K562 (cell line): ENCODE data around the gene SGMS1. TPM values are rescaled to one million over a fixed set of nuclear protein-coding genes. Genes with fewer than 3 reads are reported as not detected.

Experiments used
- BDP1 ChIP-seq: IDR thresholded peaks from 3 replicates; pipeline ENCODE4 v1.6.1; 2011; ENCODE audit not compliant: insufficient read length, insufficient read depth
- CREM ChIP-seq: IDR thresholded peaks from 2 replicates; pipeline ENCODE4 v1.6.1; 2014; ENCODE audit warnings: antibody characterized with exemption, low read depth
- HNRNPH1 ChIP-seq: fragments of 200-400 bp; formaldehyde crosslinking; optimal IDR thresholded peaks from 2 replicates; pipeline ENCODE3; 2017; ENCODE audit warnings: low read depth, mild to moderate bottlenecking, low read length, moderate library complexity
- NR2F6 ChIP-seq: fragments of 450-650 bp; formaldehyde crosslinking; IDR thresholded peaks from 2 replicates; pipeline ENCODE4 v1.4.0; 2020; ENCODE audit warnings: mild to moderate bottlenecking
- RBBP5 ChIP-seq: fragments of 200-600 bp; sonication (generic); IDR thresholded peaks from 2 replicates; pipeline ENCODE4 v1.6.1; 2012; ENCODE audit warnings: borderline replicate concordance, mild to moderate bottlenecking, low read length, control low read depth, inconsistent platforms; ENCODE audit not compliant: insufficient read depth, poor library complexity, severe bottlenecking
- SIN3B ChIP-seq: fragments of 450-650 bp; IDR thresholded peaks from 2 replicates; pipeline ENCODE4 v1.6.1; 2017; ENCODE audit warnings: low read depth, mild to moderate bottlenecking, moderate library complexity
- SP2 ChIP-seq: IDR thresholded peaks from 2 replicates; pipeline ENCODE4 v1.6.1; 2011; ENCODE audit warnings: mild to moderate bottlenecking, low read depth, low read length, moderate library complexity; ENCODE audit not compliant: poor library complexity, severe bottlenecking; ENCODE audit errors: extremely low read depth
- ZKSCAN1 ChIP-seq: fragments of 150-350 bp; IDR thresholded peaks from 2 replicates; pipeline ENCODE4 v1.6.1; 2016; ENCODE audit warnings: low read depth, low read length
- ZNF134 ChIP-seq: fragments of 250-450 bp; sonication (Bioruptor Pico); conservative IDR thresholded peaks from 2 replicates; pipeline ENCODE4 v1.4.0; 2020
- ZNF140 ChIP-seq: fragments of 250-450 bp; sonication (Bioruptor Pico); IDR thresholded peaks from 2 replicates; pipeline ENCODE4 v1.8.0; 2021; ENCODE audit warnings: moderate library complexity, mild to moderate bottlenecking, inconsistent platforms
- ZNF41 ChIP-seq: fragments of 250-450 bp; sonication (Bioruptor Pico); conservative IDR thresholded peaks from 2 replicates; pipeline ENCODE4 v1.4.0; 2020; ENCODE audit warnings: mild to moderate bottlenecking
- ZNF584 ChIP-seq: fragments of 200-800 bp; sonication (Bioruptor generic); IDR thresholded peaks from 2 replicates; pipeline ENCODE4 v1.6.1; 2016; ENCODE audit warnings: low read depth, mild to moderate bottlenecking, missing genetic modification characterization, missing compliant biosample characterization
- ZNF764 ChIP-seq: fragments of 250-450 bp; sonication (Bioruptor Pico); IDR thresholded peaks from 2 replicates; pipeline ENCODE4 v1.4.0; 2020; ENCODE audit warnings: low read depth, mild to moderate bottlenecking, moderate library complexity
- polyA plus RNA-seq, 8 experiments: library from polyadenylated mRNA; depleted of rRNA in 4 of 8; stranded (reverse) in 5 of 8; unstranded in 3 of 8; fragments of >200 nt; fragmentation: Nextera tagmentation in 2 of 8; fragmentation: Illumina TruSeq in 1 of 8; extraction: Ambion mirVana in 2 of 8; extraction: Trizol in 1 of 8; gene quantifications; 2 replicates each; pipeline versions ENCODE4 v1.2.1 to v1.2.3, GENCODE V29; 2011 to 2014; ENCODE audit warnings: inconsistent platforms in 1 of 8, missing spikeins in 1 of 8
- total RNA-seq, 7 experiments: library from RNA; depleted of rRNA in 6 of 7; stranded (reverse); fragments of >200 nt in 6 of 7; fragmentation: Illumina TruSeq in 2 of 7; extraction: Trizol in 2 of 7; gene quantifications; 2 replicates each; pipeline versions ENCODE4 v1.2.1 to v1.2.3, GENCODE V29; 2011 to 2021; ENCODE audit warnings: low replicate concordance in 1 of 7
- TF ChIP-seq, protein P1 (sequence below): fragments of 450-650 bp; formaldehyde crosslinking; IDR thresholded peaks from 2 replicates; pipeline ENCODE4 v1.4.0; 2020; ENCODE audit warnings: mild to moderate bottlenecking, moderate library complexity
- TF ChIP-seq, protein P2 (sequence below): fragments of 450-650 bp; IDR thresholded peaks from 2 replicates; pipeline ENCODE4 v1.6.1; 2016; ENCODE audit warnings: mild to moderate bottlenecking, moderate library complexity

Gene SGMS1
- total and polyA plus RNA-seq, 9 of the 15 experiments (the other 6 are each of a cell fraction or from before 2014, with no cell fraction given) = 22.6 to 232 (median 82.2) TPM

DNA sequence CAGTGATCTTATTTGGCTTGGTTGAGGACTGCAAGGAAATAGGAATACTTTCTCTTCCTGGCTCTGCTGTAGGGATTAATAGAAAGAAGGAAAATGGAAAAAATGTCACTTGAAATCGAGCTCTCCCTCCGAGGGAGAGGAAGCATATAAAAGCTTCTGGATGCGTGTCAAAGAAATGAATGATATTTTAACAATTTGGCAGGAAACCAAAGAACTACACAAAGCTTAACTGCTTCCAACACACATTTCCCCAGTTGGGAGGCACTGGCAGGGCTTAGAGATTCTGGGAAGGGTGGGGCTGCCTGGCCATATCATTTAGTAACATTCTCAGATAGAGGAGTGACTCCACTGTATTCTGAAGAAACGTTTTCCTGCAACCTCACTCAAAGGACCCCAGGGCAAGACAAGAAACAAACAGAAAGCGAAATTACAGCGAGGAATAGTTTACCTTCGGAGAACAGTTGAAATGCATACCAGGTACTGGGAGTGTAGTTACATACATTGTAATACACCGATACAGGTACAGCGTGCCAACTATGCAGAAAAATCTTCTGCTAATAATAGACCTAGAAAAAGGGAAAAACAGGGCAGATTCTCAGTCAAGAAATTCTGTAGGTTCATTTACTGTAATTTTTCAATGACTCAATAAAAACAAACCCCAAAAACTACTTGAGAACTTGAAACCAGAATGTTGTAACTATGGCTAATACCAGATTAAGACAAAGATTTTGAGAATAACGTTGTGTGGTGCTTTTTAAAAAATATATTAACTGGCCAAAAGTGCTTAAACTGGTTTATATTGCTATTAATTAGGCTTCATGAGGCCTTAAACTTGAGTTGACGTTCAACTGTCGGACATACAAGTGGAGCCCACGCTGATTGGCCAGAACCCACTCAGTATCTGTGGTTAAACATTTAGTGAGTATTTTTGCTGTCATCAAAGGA is 296.7 kb downstream of the SGMS1 start (continued):
- TF ChIP-seq ZNF134 (CRISPR knock-in tag) (no peak), ZNF764 (CRISPR knock-in tag) (no peak), ZKSCAN1 (no peak), CREM (no peak), HNRNPH1 (no peak), ZNF140 (CRISPR knock-in tag) (no peak), ZNF584 (CRISPR knock-in tag) (no peak), BDP1 (no peak), ZNF41 (CRISPR knock-in tag) (no peak), SIN3B (no peak), NR2F6 (CRISPR knock-in tag) (no peak), RBBP5 (peak; percentile 94), SP2 (no peak)
- TF ChIP-seq, protein P1, sequence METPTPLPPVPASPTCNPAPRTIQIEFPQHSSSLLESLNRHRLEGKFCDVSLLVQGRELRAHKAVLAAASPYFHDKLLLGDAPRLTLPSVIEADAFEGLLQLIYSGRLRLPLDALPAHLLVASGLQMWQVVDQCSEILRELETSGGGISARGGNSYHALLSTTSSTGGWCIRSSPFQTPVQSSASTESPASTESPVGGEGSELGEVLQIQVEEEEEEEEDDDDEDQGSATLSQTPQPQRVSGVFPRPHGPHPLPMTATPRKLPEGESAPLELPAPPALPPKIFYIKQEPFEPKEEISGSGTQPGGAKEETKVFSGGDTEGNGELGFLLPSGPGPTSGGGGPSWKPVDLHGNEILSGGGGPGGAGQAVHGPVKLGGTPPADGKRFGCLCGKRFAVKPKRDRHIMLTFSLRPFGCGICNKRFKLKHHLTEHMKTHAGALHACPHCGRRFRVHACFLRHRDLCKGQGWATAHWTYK (CRISPR knock-in tag) = peak; percentile 34; the same call in 1 of the 2 replicates
- TF ChIP-seq, protein P2, sequence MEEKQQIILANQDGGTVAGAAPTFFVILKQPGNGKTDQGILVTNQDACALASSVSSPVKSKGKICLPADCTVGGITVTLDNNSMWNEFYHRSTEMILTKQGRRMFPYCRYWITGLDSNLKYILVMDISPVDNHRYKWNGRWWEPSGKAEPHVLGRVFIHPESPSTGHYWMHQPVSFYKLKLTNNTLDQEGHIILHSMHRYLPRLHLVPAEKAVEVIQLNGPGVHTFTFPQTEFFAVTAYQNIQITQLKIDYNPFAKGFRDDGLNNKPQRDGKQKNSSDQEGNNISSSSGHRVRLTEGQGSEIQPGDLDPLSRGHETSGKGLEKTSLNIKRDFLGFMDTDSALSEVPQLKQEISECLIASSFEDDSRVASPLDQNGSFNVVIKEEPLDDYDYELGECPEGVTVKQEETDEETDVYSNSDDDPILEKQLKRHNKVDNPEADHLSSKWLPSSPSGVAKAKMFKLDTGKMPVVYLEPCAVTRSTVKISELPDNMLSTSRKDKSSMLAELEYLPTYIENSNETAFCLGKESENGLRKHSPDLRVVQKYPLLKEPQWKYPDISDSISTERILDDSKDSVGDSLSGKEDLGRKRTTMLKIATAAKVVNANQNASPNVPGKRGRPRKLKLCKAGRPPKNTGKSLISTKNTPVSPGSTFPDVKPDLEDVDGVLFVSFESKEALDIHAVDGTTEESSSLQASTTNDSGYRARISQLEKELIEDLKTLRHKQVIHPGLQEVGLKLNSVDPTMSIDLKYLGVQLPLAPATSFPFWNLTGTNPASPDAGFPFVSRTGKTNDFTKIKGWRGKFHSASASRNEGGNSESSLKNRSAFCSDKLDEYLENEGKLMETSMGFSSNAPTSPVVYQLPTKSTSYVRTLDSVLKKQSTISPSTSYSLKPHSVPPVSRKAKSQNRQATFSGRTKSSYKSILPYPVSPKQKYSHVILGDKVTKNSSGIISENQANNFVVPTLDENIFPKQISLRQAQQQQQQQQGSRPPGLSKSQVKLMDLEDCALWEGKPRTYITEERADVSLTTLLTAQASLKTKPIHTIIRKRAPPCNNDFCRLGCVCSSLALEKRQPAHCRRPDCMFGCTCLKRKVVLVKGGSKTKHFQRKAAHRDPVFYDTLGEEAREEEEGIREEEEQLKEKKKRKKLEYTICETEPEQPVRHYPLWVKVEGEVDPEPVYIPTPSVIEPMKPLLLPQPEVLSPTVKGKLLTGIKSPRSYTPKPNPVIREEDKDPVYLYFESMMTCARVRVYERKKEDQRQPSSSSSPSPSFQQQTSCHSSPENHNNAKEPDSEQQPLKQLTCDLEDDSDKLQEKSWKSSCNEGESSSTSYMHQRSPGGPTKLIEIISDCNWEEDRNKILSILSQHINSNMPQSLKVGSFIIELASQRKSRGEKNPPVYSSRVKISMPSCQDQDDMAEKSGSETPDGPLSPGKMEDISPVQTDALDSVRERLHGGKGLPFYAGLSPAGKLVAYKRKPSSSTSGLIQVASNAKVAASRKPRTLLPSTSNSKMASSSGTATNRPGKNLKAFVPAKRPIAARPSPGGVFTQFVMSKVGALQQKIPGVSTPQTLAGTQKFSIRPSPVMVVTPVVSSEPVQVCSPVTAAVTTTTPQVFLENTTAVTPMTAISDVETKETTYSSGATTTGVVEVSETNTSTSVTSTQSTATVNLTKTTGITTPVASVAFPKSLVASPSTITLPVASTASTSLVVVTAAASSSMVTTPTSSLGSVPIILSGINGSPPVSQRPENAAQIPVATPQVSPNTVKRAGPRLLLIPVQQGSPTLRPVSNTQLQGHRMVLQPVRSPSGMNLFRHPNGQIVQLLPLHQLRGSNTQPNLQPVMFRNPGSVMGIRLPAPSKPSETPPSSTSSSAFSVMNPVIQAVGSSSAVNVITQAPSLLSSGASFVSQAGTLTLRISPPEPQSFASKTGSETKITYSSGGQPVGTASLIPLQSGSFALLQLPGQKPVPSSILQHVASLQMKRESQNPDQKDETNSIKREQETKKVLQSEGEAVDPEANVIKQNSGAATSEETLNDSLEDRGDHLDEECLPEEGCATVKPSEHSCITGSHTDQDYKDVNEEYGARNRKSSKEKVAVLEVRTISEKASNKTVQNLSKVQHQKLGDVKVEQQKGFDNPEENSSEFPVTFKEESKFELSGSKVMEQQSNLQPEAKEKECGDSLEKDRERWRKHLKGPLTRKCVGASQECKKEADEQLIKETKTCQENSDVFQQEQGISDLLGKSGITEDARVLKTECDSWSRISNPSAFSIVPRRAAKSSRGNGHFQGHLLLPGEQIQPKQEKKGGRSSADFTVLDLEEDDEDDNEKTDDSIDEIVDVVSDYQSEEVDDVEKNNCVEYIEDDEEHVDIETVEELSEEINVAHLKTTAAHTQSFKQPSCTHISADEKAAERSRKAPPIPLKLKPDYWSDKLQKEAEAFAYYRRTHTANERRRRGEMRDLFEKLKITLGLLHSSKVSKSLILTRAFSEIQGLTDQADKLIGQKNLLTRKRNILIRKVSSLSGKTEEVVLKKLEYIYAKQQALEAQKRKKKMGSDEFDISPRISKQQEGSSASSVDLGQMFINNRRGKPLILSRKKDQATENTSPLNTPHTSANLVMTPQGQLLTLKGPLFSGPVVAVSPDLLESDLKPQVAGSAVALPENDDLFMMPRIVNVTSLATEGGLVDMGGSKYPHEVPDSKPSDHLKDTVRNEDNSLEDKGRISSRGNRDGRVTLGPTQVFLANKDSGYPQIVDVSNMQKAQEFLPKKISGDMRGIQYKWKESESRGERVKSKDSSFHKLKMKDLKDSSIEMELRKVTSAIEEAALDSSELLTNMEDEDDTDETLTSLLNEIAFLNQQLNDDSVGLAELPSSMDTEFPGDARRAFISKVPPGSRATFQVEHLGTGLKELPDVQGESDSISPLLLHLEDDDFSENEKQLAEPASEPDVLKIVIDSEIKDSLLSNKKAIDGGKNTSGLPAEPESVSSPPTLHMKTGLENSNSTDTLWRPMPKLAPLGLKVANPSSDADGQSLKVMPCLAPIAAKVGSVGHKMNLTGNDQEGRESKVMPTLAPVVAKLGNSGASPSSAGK = no peak
